Measurements from ENCODE around the gene GOLGA6D.
"Not testable (repeated sequence)": the region's sequence is repeated elsewhere in the genome, so short reads cannot be mapped to it uniquely, and the experiment has no call there.

Gene GOLGA6D, protein sequence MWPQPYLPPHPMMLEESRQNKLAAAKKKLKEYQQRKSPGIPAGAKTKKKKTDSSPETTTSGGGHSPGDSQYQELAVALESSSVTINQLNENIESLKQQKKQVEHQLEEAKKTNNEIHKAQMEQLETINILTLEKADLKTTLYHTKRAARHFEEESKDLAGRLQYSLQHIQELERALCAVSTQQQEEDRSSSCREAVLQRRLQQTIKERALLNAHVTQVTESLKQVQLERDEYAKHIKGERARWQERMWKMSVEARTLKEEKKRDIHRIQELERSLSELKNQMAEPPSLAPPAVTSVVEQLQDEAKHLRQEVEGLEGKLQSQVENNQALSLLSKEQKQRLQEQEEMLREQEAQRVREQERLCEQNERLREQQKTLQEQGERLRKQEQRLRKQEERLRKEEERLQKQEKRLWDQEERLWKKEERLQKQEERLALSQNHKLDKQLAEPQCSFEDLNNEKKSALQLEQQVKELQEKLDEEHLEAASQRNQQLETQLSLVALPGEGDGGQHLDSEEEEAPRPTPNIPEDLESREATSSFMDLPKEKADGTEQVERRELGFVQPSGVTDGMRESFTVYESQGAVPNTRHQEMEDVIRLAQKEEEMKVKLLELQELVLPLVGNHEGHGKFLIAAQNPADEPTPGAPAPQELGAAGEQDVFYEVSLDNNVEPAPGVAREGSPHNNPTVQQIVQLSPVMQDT

DNA sequence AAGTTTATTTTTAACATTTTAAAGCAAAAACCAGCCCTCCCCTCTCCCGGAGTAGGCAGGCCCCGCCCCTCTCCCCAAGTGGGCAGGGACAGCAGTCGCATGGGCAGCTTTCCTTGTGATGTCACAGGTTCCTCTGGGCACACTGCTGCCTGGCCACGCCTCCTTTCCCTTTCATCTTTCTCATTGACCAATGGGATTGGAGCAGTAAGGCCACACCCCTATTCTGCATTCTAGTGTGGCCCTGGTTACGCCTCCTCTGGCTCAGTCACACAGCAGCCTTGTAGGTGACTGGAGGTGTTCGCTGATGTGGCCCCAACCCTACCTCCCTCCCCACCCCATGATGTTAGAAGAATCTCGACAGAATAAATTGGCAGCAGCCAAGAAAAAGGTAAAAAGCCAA lies at the start of gene GOLGA6D:
Gene GOLGA6D (plus strand): TSS at position 264 of the 400 bp plus-strand sequence. CDS start 41 bp downstream, at position 305.
- not testable (repeated sequence) for DNase-seq

DNA sequence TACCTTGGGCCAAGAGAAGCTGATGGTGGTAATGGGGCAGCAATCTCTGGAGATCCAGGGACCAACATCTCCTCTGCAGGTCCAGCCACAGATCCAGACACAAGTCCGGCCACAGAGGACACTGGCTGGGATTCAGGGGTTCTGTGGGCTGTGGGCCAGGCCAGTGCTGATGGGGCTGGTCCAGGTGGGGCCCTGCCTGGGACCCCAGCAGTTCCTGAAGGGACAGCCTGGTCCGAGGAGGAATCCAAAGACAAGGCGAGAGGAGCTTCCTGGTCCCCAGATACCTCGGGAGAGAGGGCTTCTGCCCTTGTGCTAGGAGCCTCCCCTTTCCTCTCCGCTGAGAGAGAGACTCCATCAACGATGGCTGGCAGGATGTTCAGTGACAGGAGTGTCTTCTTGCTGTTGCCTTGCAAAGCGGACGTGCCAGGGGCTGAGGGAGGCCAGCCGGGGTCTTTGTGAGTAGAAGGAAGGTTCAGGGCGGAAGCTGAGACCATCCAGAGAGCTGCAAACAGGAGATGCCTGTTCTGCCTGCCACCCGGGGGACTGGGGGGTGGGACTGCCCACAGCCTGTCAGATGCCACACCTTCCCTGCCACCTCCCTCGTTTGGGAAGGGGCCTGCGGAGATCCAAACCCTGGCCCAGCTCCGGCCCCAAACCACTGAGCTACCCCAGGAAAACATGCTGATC lies 49.0 kb upstream of the GOLGA6D start:
- no peak for DNase-seq

DNA sequence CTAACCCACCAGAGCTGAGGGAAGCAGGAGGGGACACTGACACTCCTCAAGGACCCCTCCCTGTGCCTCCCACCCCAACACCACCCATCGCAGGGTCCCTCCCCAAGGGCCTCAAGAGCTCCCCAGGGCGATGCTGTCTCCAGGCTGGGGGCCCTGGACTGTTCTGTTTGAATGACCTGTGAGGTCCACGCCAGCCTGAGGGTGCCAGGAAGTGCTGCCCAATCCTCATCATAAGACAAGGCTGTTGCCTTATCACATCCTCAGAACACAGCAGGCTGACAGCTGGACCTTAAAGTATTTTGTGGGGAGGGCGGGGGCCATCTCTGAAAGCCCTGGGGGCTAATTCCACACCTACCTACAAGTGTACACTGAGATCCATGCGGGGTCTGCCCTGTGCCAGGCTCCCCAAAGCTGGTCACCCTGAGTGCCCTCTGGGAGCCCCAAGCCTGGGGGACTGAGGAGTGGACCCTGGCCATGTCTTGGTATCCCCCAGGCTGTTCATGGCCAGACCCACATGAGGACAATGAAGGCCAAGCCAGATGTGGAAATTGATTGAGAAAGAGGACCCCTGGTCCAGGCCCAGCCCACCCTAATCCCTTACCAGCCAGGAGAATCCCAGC lies 48.3 kb upstream of the GOLGA6D start:
- no peak for DNase-seq

DNA sequence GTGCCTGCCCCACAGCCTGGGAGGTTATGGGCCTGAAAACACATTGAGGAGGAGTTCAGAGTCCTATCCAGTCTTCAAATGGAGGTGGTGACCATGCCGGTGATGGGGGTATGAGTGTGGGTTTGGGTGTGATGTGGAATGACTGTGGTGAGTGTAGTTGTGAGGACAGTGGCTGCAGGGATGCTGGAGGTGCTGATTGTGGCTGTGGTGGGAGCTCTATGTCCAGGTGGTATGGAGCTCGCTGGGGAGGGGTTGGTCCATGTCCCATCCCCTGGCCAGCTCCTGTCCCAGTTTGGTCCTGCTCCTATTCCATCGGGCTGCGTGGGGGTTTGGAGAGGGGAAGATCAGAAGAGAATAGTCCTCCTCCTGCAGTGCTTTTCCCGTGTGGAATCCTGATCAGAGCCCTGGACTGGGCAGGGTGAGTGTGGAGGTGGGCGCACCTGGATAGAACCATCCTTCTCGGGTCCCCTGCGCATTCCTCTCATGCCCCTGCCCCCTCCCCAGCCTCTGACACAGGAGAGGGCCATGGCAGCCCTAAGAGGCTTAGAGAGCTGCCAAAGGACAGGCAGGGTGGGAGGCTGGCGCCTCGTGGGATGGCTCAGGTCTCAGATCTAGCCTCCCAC lies 47.5 kb upstream of the GOLGA6D start:
- DNase-seq = no peak

DNA sequence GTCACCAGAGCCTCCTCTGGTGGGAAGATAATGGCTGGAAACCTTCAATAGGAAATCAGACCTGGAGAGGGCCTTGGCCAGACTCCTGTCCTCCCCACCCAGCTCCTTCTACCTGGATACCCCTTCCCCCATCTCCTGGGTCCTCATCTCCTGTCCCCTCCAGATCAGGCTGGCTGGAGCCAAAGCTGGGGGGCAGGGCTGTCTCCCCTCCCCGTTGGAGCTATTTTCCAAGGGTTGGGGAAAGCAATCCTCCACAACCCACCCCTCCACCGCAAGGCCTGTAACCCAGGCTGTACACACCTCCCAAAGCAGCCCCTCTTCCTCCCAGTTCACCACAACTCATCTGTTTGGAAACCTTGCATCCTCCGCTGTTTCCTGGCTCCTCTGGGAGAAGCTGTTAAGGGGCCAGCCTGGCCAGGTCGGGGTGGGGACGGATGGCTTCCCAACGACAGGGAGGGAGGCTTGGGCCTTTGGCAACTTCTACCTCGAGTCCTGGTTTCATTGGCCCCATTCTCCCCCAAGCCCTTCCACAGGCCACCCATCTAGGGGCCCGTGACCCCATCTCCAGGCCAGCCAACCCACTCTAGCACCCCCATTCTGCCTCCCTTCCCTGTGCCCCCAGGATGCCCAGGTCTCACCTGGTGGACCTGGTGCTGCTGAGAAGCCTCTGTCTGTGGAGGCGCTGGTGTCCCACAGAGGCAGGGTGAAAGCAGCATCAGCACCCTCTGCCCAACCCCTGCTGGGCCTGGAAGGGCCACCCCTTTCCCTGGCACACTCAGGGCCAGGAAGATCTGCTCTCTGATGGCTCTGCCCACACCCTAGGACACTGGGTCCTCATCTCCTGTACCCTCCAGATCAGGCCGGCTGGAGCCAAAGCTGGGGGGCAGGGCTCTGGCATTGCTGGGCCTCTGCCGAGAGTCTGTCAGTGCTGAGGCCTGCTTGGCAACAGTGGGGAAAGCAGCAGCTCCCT lies 46.6 kb upstream of the GOLGA6D start:
- DNase-seq = no peak

DNA sequence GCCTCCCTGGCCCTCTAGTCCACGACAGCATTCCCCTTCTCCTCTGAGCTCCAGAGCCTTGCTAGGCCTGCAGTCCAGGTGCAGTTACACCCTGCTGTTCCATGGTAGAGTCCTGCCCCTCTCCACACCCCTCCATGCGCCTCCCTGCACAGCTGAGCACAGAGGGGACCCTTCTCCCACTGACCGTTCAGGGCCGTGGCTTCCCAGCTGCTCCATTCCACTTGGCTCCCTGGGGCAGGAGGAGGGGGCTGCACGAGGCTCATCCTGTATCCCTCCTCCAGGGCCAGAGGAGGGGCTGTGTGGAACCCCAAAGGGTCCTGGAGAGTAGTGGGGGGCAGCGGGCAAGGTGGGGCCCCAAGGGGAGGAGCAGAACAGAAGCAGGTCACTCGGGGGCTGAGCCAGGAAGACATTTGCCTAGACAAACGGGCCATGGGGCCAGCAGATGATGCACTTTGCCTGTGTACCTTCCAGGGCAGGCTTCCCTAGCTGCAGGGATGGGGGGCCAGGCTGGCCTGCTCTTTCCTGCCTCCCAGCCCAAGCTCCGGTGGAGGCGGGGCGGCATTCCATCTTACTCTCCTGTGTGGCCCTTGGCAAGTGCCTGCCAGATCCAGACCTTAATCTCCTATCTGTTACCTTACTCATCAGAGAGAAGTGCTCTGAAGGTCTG lies 45.2 kb upstream of the GOLGA6D start:
- peak; percentile 54 to 86 for DNase-seq

DNA sequence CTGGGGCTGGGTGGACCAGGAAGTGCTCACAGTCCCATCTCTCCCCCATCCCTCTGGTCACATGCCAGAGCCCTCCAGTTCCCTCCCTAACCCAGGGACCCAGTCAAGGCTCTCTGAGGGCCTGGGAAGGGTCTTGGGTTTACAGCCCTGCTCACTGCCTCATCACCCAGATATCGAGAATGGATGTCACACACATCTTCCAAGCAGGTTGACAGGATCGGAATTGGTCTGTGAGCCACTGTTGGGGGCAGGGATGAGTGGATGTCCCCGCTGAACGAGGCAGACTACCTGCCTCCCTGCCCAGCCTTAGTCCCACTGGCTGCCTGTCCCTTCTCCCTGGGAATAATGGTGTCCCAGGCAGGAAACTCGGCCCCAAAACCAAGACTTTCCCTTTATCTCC lies 44.5 kb upstream of the GOLGA6D start:
- no peak for DNase-seq

DNA sequence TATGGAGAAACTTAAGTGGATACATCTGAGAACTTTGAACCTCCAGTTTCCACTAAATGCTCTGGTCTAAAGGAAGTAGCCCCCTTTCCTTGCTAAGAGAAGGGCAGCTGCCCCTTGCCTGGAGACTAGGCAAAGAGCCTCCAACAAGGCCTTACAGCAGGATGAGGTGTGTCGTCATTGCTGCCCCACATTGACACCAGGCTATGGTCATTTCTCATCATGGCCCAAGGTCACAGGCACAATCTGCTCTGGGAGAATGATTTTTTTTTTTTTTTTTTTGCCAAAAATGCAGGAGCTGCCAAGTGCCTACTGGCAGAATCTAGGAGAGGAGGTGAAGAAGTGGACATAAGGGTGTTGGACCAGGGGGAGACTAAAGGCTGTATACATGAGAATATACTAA lies 36.9 kb upstream of the GOLGA6D start:
- DNase-seq = not testable (repeated sequence)

DNA sequence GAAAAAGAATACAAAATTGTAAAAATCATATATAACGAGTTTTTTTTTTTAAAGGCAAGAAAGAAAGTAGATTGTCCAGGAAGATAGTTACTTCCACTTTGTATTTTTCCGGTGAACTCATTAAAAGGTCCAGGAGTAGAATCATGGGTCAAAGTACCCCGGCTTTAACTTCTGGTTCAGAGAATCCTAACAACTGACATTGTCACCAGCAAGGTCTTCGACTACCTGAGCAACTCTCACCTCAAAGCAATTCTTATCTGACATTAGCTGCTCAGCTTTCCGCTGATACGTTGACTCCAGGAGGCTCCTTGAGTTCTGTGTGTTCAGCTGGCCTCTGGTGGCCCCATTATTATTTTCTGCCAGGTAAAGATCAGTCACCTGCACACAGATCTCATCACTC lies 33.6 kb upstream of the GOLGA6D start:
- DNase-seq = not testable (repeated sequence)

DNA sequence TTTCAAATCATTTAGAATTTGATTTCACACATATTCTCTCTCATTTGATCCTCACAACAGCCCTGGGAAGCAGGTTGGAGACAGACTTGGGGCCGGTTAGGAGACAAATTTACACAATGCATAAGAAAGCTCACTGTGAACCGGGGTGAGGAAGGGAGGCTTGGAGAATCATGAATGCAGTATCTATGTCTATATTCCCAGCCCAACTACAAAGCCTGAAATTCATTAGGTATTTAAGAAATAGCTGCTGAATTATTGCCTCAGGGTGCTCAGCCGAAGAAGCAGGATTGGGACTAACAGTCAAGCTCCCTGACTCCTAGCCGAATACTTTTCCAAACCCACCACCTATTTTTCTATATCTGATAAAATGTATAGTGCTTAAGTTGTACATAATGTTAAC lies 32.9 kb upstream of the GOLGA6D start:
- DNase-seq = no peak

DNA sequence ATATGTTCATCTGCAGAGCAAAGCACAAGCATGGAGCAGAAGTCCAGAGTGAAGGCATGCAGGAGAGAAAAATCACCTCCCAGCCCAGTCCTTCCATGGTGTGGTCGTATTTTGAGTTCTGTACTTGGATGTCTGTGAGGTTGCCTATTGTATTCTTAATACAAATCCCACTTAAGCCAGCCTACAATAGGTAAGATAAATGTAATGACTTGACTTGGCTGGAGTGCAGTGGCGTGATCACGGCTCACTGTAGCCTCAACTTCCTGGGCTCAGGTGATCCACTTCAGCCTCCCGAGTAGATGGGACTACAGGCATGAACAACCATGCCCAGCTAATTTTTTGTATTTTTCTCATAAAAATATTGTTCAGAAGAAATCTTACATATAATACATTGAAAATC lies 31.3 kb upstream of the GOLGA6D start:
- not testable (repeated sequence) for DNase-seq

DNA sequence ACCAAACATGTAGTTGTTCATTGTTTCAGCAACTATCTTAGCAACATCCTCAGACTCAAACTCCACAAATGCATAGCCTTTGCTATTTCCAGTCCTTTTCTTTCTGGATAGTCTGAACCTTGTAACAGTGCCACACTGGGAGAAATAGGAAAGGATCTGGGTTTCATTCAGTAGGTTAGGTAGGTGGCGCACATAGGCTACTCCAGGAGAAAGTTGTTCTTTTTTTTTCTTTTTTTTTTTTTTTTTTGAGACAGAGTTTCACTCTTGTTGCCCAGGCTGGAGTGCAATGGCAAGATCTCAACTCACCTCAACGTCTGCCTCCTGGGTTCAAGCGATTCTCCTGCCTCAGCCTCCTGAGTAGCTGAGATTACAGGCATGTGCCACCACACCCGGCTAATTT lies 30.4 kb upstream of the GOLGA6D start:
- DNase-seq = not testable (repeated sequence)

DNA sequence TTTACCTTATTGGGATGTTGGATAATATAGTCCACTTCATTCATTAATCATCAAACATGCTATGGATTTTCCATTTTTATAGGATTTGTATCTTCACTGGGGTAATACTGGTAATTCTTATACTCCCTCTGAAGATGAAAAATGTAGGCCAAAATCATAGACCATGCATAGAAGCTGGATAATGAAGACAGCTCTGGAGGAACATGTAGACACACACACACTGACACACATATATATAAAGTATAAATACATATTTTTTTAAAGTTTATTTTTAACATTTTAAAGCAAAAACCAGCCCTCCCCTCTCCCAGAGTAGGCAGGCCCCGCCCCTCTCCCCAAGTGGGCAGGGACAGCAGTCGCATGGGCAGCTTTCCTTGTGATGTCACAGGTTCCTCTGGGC lies 24.6 kb upstream of the GOLGA6D start, which contains the start of gene GOLGA6C:
Gene GOLGA6C (plus strand): TSS at position 301 of the 400 bp plus-strand sequence. CDS start 265 bp downstream, outside the sequence.
- DNase-seq = not testable (repeated sequence)

DNA sequence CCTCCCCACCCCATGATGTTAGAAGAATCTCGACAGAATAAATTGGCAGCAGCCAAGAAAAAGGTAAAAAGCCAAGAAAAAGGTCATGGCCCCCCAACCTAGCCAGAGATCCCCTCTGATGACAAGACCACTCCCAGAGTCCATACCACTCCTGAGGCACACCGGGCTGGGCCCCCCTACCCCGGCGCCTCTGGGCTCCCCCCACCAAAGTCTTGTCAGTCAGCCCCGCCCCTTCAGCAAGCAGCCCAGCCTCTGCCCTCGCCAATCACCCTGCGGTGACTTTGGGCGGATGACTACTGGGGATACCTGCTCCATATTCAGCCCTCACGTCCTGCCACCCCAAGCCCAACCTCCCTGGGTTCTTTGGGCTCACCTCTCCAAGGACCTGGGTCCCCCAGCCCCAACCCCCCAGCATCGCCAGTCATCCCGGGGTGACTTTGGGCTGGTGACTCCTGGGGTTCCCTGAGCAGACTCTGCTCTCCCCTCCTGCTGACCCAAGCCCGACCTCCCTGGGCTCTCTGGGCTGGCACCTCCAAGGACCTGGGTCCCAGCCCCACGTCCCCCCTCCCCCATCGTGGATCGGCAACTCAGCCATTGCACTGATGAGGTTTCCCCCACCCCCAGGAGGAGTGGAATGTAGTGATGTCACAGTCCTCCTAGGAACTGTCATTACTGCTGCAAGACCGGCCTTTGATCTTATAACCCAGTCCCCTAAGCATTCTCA lies 23.9 kb upstream of the GOLGA6D start:
- not testable (repeated sequence) for DNase-seq

DNA sequence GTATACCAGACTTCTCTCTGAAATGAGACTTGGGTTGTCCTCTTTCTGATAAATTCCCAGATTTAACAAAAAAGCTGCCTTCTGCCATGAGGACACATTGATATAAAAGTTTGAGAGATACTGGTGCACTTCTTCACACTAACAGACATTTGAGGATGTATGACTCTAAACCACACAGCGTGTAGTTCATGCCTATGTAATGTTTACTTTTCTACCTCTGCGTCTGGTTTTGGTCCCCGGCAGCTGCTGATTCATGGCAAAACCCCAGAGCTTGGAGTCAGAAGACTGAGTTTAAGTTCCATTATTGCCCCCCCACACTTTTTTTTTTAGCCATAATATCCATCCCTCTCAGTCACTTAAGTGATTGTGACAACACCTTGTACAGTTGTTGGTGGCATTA lies 22.8 kb upstream of the GOLGA6D start:
- DNase-seq = not testable (repeated sequence)

DNA sequence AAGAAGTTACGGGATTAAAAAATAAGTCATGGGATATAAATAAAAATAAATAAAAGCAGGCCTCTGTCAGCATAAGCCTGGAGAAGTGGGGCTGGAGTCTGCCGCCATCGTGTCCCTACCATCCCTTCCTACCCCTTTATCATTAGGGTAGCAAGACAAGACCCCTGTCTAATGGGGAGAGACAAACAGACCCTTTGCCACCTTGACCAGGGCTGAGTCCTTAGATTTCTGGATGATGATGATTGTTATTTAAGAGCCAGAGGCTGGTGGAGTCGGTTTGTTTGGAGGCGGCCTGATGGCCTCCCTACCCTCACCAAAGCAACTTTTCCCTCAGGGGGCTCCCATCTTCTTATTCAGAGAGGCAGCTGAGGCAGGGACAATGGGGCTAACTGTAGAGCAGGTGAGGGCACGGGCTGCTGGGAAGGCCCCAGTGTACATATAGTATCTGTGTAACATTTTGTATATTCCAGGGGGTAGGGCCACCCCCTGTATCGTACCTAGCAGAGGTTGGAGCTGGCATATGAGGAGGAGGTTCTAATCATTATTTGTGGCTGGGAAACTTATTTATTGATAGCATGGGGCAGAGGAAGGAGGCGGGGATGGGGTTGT lies 8.8 kb upstream of the GOLGA6D start:
- DNase-seq = not testable (repeated sequence)

DNA sequence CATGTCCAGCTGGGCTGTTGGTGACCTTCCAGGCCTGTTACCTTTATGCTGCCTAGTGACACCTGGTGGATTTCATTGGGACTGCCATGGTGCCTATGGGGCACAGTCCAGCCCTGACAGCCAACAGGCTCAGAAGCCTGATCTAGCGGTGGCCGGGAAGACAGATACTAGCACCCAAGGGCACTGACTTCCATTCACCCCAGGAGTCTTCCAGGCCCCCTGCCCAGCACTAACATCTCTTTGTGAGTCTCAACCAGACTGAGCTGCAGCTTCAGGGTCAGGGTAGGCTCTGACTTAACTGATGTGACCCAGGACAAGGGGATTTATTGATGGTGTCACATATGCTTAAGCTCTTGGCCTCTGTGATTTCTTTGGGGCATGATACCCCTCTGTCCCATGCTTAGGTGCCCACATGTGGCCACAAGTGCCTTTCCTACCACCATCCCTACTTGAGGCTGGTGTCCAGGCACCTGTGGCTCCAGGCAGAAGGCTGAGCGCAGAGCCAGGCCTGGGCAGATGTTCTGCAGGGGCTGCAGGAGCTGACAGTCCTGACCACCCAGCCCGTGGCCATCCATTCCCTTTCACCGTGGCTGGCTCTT lies 8.0 kb upstream of the GOLGA6D start:
- DNase-seq = not testable (repeated sequence)

DNA sequence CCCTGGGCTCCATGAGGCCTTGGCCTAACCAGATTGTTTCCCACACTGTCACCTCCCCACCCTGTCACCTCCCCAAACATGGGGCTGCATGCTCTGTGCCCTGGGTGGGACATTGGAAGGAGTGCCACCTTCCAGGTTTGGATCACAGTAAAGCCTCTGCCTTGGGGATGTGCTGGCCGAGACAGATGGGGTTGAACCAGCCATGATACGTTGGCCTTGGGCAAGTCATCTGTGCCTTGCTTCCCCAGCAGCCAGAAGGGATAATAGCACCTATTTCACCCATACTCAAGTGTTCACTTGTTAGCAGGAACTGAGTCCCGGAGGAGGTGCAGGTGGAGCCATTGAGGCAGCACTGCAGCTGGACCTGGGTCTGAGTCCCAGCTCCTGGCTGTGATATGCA lies 7.0 kb upstream of the GOLGA6D start:
- DNase-seq = not testable (repeated sequence)

DNA sequence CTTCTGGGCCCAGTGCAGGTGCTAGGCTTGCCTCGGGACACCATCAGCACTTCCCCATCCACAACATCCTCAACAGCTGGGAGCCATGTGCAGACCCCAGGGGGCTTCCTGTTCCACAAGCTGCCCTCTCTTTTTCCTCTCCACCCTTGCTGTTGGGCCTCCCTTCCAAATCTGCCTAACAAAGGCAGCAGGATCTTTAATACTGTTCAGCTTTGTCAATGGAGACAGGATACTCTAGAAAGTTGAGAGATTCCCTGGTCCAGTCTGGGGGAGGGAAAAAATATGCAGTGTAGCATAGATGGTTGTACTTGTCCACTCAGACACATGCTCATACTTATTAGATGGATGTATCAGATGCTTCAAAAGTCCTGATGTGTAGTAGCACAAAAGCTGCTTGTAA lies 4.1 kb upstream of the GOLGA6D start:
- DNase-seq = not testable (repeated sequence)
